NT2/D1 (cell line): ENCODE measurements around the gene SDK1.

ENCODE experiments used
- DNase-seq: peaks from one replicate; pipeline ENCODE4 v3.0.0-alpha.2; 2011; ENCODE audit warnings: low read depth, low spot score
- H3K27me3 ChIP-seq: 2 replicates; pipeline ENCODE4 v1.6.0; 2011; ENCODE audit warnings: mild to moderate bottlenecking; ENCODE audit not compliant: insufficient read length, insufficient read depth
- H3K36me3 ChIP-seq: 2 replicates; pipeline ENCODE4 v1.6.1; 2011; ENCODE audit warnings: mild to moderate bottlenecking, low read length, mixed read lengths; ENCODE audit not compliant: insufficient read depth, insufficient read length
- H3K4me1 ChIP-seq: 2 replicates; pipeline ENCODE4 v1.5.1; 2011; ENCODE audit not compliant: insufficient read depth, insufficient read length
- H3K4me3 ChIP-seq: 2 replicates; pipeline ENCODE4 v1.5.1; 2011; ENCODE audit warnings: low read depth; ENCODE audit not compliant: insufficient read length
- H3K9ac ChIP-seq: 2 replicates; pipeline ENCODE4 v1.6.0; 2011; ENCODE audit warnings: low read depth; ENCODE audit not compliant: insufficient read length
- H3K9me3 ChIP-seq: 2 replicates; pipeline ENCODE4 v1.5.1; 2011; ENCODE audit warnings: mild to moderate bottlenecking, low read length; ENCODE audit not compliant: insufficient read depth
- SUZ12 ChIP-seq: IDR thresholded peaks from 2 replicates; pipeline ENCODE4 v1.6.1; 2011; ENCODE audit not compliant: insufficient read length, insufficient read depth; ENCODE audit errors: extremely low read depth
- YY1 ChIP-seq: IDR thresholded peaks from 2 replicates; pipeline ENCODE4 v1.6.1; 2011; ENCODE audit not compliant: insufficient read length, insufficient read depth
- ZNF274 ChIP-seq: IDR thresholded peaks from 2 replicates; pipeline ENCODE4 v1.6.1; 2011; ENCODE audit warnings: mild to moderate bottlenecking, low read depth, low read length

SDK1 gene

GRCh38 chr7:3787717-3788264 lies 486.7 kb downstream of the SDK1 start:
- DNase-seq, result no peak
- Histone ChIP-seq H3K9me3 (no peaks in the 10 kb centered on the region), H3K9ac (no peak overlapping the region), H3K4me1 (no peaks in the 10 kb centered on the region), H3K27me3 (no peaks in the 10 kb centered on the region), H3K4me3 (no peak overlapping the region), H3K36me3 (no peaks in the 10 kb centered on the region)
- no peak for TF ChIP-seq ZNF274
- TF ChIP-seq YY1, result no peak
- TF ChIP-seq SUZ12, result no peak

- H3K27me3 ChIP-seq, result no peaks in the 10 kb centered on the region
- DNase-seq, result no peak
- no peak overlapping the region for H3K9ac ChIP-seq
Measured at GRCh38 chr7:3790803-3791202, 489.8 kb downstream of the SDK1 start.

GRCh38 chr7:3791327-3791726 lies 490.3 kb downstream of the SDK1 start:
- TF ChIP-seq SUZ12 (no peak), ZNF274 (no peak), YY1 (no peak)
- Histone ChIP-seq H3K9ac (no peak overlapping the region), H3K27me3 (no peaks in the 10 kb centered on the region), H3K9me3 (no peaks in the 10 kb centered on the region), H3K36me3 (no peaks in the 10 kb centered on the region), H3K4me3 (no peak overlapping the region), H3K4me1 (no peaks in the 10 kb centered on the region)
- no peak for DNase-seq

More at GRCh38 chr7:3790803-3791202, 489.8 kb downstream of the SDK1 start:
- H3K4me3 ChIP-seq, result no peak overlapping the region
- H3K36me3 ChIP-seq, result no peaks in the 10 kb centered on the region
- H3K9me3 ChIP-seq, result no peaks in the 10 kb centered on the region
- TF ChIP-seq YY1 (no peak), SUZ12 (no peak), ZNF274 (no peak)
- no peaks in the 10 kb centered on the region for H3K4me1 ChIP-seq

- Histone ChIP-seq H3K36me3 (no peaks in the 10 kb centered on the region), H3K4me3 (no peak overlapping the region), H3K4me1 (no peaks in the 10 kb centered on the region), H3K9ac (no peak overlapping the region), H3K27me3 (no peaks in the 10 kb centered on the region), H3K9me3 (no peaks in the 10 kb centered on the region)
- no peak for DNase-seq
- no peak for TF ChIP-seq SUZ12
- TF ChIP-seq ZNF274, result no peak
- TF ChIP-seq YY1, result no peak
Measured at GRCh38 chr7:3795141-3795540, 494.1 kb downstream of the SDK1 start.

- H3K36me3 ChIP-seq, result no peaks in the 10 kb centered on the region
- H3K4me3 ChIP-seq, result no peak overlapping the region
- no peak for DNase-seq
- no peaks in the 10 kb centered on the region for H3K4me1 ChIP-seq
- no peak overlapping the region for H3K9ac ChIP-seq
- no peaks in the 10 kb centered on the region for H3K27me3 ChIP-seq
- no peak for TF ChIP-seq ZNF274
- no peak for TF ChIP-seq SUZ12
- no peak for TF ChIP-seq YY1
- no peaks in the 10 kb centered on the region for H3K9me3 ChIP-seq
Measured at GRCh38 chr7:3795781-3796180, 494.7 kb downstream of the SDK1 start.

GRCh38 chr7:3805151-3805550 lies 504.1 kb downstream of the SDK1 start:
- no peak overlapping the region for H3K4me3 ChIP-seq
- no peaks in the 10 kb centered on the region for H3K27me3 ChIP-seq
- no peak for DNase-seq
- H3K9me3 ChIP-seq, result 0 out of 2 replicates have a peak, but pooled peaks cover 6% of the 10 kb centered on the region
- TF ChIP-seq SUZ12, result no peak
- no peak for TF ChIP-seq YY1
- TF ChIP-seq ZNF274, result no peak
- H3K9ac ChIP-seq, result no peak overlapping the region
- H3K4me1 ChIP-seq, result peaks cover 2% of the 10 kb centered on the region
- H3K36me3 ChIP-seq, result no peaks in the 10 kb centered on the region

GRCh38 chr7:3806516-3806915 lies 505.5 kb downstream of the SDK1 start:
- H3K36me3 ChIP-seq, result no peaks in the 10 kb centered on the region
- peaks cover 2% of the 10 kb centered on the region for H3K4me1 ChIP-seq
- TF ChIP-seq SUZ12 (no peak), YY1 (no peak), ZNF274 (no peak)
- no peak for DNase-seq
- no peak overlapping the region for H3K9ac ChIP-seq
- no peaks in the 10 kb centered on the region for H3K27me3 ChIP-seq
- H3K9me3 ChIP-seq, result 0 out of 2 replicates have a peak, but pooled peaks cover 6% of the 10 kb centered on the region
- no peak overlapping the region for H3K4me3 ChIP-seq

- Histone ChIP-seq H3K36me3 (no peaks in the 10 kb centered on the region), H3K27me3 (no peaks in the 10 kb centered on the region), H3K4me3 (no peak overlapping the region), H3K4me1 (peaks cover 2% of the 10 kb centered on the region), H3K9ac (no peak overlapping the region), H3K9me3 (0 out of 2 replicates have a peak, but pooled peaks cover 6% of the 10 kb centered on the region)
- TF ChIP-seq YY1 (no peak), SUZ12 (no peak), ZNF274 (no peak)
- no peak for DNase-seq
Measured at GRCh38 chr7:3807824-3808223, 506.8 kb downstream of the SDK1 start.
